Muscle layer of colon (tissue), 2 donors: ENCODE results near the gene FYCO1.

Experiments
- H3K27ac ChIP-seq: one replicate; pipeline ENCODE4 v1.7.0; 2013; ENCODE audit warnings: low read depth, mild to moderate bottlenecking, low read length, moderate library complexity
- H3K27me3 ChIP-seq, 2 donors: one replicate each; pipeline ENCODE4 v1.7.0; 2013; ENCODE audit warnings: low read length in 2 of 2, mild to moderate bottlenecking in 2 of 2; ENCODE audit not compliant: insufficient read depth in 2 of 2, control insufficient read depth in 1 of 2
- H3K36me3 ChIP-seq: one replicate; pipeline ENCODE4 v1.7.0; 2013; ENCODE audit warnings: mild to moderate bottlenecking, low read length; ENCODE audit not compliant: insufficient read depth
- H3K4me1 ChIP-seq: one replicate; pipeline ENCODE4 v1.7.0; 2013; ENCODE audit warnings: mild to moderate bottlenecking, low read length; ENCODE audit not compliant: insufficient read depth
- H3K4me3 ChIP-seq, 2 donors: one replicate each; pipeline ENCODE4 v1.7.0; 2013; ENCODE audit warnings: low read length in 2 of 2, low read depth in 1 of 2, mild to moderate bottlenecking in 1 of 2, moderate library complexity in 1 of 2
- H3K9ac ChIP-seq: one replicate; pipeline ENCODE4 v1.7.0; 2013; ENCODE audit warnings: low read length
- H3K9me3 ChIP-seq: one replicate; pipeline ENCODE4 v1.7.0; 2013; ENCODE audit warnings: mild to moderate bottlenecking, low read length
- donor health status: abdominal sarcoma.
- donor health status: Adenocarcinoma of cecum.

Gene FYCO1

GRCh38 chr3:46024131-46024530, 28.5 kb upstream of the FYCO1 start:
- Histone ChIP-seq H3K4me1 (no peaks in the 10 kb centered on the region), H3K36me3 (no peaks in the 10 kb centered on the region), H3K4me3 (no peak overlapping the region), H3K9ac (no peak overlapping the region), H3K27me3 (no peaks in the 10 kb centered on the region), H3K27ac (no peak overlapping the region), H3K9me3 (no peaks in the 10 kb centered on the region)

- H3K9me3 ChIP-seq = no peaks in the 10 kb centered on the region
- no peak overlapping the region for H3K27ac ChIP-seq
- no peaks in the 10 kb centered on the region for H3K27me3 ChIP-seq
Observed at GRCh38 chr3:46022909-46023785, 27.5 kb upstream of the FYCO1 start.

GRCh38 chr3:46021516-46021915, 25.9 kb upstream of the FYCO1 start:
- H3K27ac ChIP-seq = no peak overlapping the region
- no peak overlapping the region for H3K9ac ChIP-seq
- H3K9me3 ChIP-seq = no peaks in the 10 kb centered on the region
- no peaks in the 10 kb centered on the region for H3K36me3 ChIP-seq
- no peak overlapping the region for H3K4me3 ChIP-seq
- no peaks in the 10 kb centered on the region for H3K4me1 ChIP-seq
- no peaks in the 10 kb centered on the region for H3K27me3 ChIP-seq

More at GRCh38 chr3:46022909-46023785, 27.5 kb upstream of the FYCO1 start:
- Histone ChIP-seq H3K36me3 (no peaks in the 10 kb centered on the region), H3K4me3 (no peak overlapping the region), H3K9ac (no peak overlapping the region), H3K4me1 (no peaks in the 10 kb centered on the region)

GRCh38 chr3:46020766-46021510, 25.3 kb upstream of the FYCO1 start:
- no peaks in the 10 kb centered on the region for H3K36me3 ChIP-seq
- no peaks in the 10 kb centered on the region for H3K4me1 ChIP-seq
- no peak overlapping the region for H3K9ac ChIP-seq
- no peak overlapping the region for H3K27ac ChIP-seq
- no peaks in the 10 kb centered on the region for H3K9me3 ChIP-seq
- no peak overlapping the region for H3K4me3 ChIP-seq
- no peaks in the 10 kb centered on the region for H3K27me3 ChIP-seq

- Histone ChIP-seq H3K36me3 (no peaks in the 10 kb centered on the region), H3K9me3 (no peaks in the 10 kb centered on the region), H3K4me1 (no peaks in the 10 kb centered on the region), H3K27ac (no peak overlapping the region), H3K27me3 (no peaks in the 10 kb centered on the region), H3K4me3 (no peak overlapping the region), H3K9ac (no peak overlapping the region)
Observed at GRCh38 chr3:46019707-46020106, 24.1 kb upstream of the FYCO1 start.

GRCh38 chr3:46017720-46018119, 22.1 kb upstream of the FYCO1 start:
- Histone ChIP-seq H3K27me3 (no peaks in the 10 kb centered on the region), H3K9ac (no peak overlapping the region), H3K36me3 (no peaks in the 10 kb centered on the region), H3K27ac (no peak overlapping the region), H3K9me3 (no peaks in the 10 kb centered on the region), H3K4me3 (no peak overlapping the region), H3K4me1 (no peaks in the 10 kb centered on the region)

GRCh38 chr3:46013316-46014094, 17.9 kb upstream of the FYCO1 start:
- H3K27ac ChIP-seq = no peak overlapping the region
- H3K4me3 ChIP-seq = no peak overlapping the region
- H3K36me3 ChIP-seq = no peaks in the 10 kb centered on the region
- no peaks in the 10 kb centered on the region for H3K27me3 ChIP-seq
- no peaks in the 10 kb centered on the region for H3K4me1 ChIP-seq
- no peaks in the 10 kb centered on the region for H3K9me3 ChIP-seq
- no peak overlapping the region for H3K9ac ChIP-seq

GRCh38 chr3:46012246-46012645, 16.6 kb upstream of the FYCO1 start:
- no peaks in the 10 kb centered on the region for H3K4me1 ChIP-seq
- no peaks in the 10 kb centered on the region for H3K27me3 ChIP-seq
- no peak overlapping the region for H3K4me3 ChIP-seq
- H3K9ac ChIP-seq = no peak overlapping the region
- no peaks in the 10 kb centered on the region for H3K36me3 ChIP-seq
- no peaks in the 10 kb centered on the region for H3K9me3 ChIP-seq
- no peak overlapping the region for H3K27ac ChIP-seq

GRCh38 chr3:46010519-46011113, 15.0 kb upstream of the FYCO1 start:
- H3K27me3 ChIP-seq = no peaks in the 10 kb centered on the region
- H3K27ac ChIP-seq = no peak overlapping the region
- H3K4me1 ChIP-seq = peaks cover 9% of the 10 kb centered on the region
- H3K9ac ChIP-seq = no peak overlapping the region
- H3K4me3 ChIP-seq = no peak overlapping the region
- no peaks in the 10 kb centered on the region for H3K36me3 ChIP-seq
- H3K9me3 ChIP-seq = no peaks in the 10 kb centered on the region

- H3K9me3 ChIP-seq = no peaks in the 10 kb centered on the region
- no peaks in the 10 kb centered on the region for H3K36me3 ChIP-seq
- H3K4me3 ChIP-seq = no peak overlapping the region
- H3K9ac ChIP-seq = no peak overlapping the region
- H3K27me3 ChIP-seq = no peaks in the 10 kb centered on the region
- no peak overlapping the region for H3K27ac ChIP-seq
- peaks cover 9% of the 10 kb centered on the region for H3K4me1 ChIP-seq
Observed at GRCh38 chr3:46008058-46008457, 12.4 kb upstream of the FYCO1 start.

- H3K27me3 ChIP-seq = no peaks in the 10 kb centered on the region
Observed at GRCh38 chr3:46007280-46007679, 11.7 kb upstream of the FYCO1 start.

More at GRCh38 chr3:46007280-46007679, 11.7 kb upstream of the FYCO1 start:
- H3K9me3 ChIP-seq = no peaks in the 10 kb centered on the region
- no peak overlapping the region for H3K9ac ChIP-seq
- H3K36me3 ChIP-seq = no peaks in the 10 kb centered on the region
- peaks cover 9% of the 10 kb centered on the region for H3K4me1 ChIP-seq
- no peak overlapping the region for H3K27ac ChIP-seq
- no peak overlapping the region for H3K4me3 ChIP-seq
